ENCODE results near the gene FAM161B. TPM values are rescaled to one million over a fixed set of nuclear protein-coding genes. Genes with fewer than 3 reads are reported as not detected.

FAM161B gene
- total RNA-seq, 1 experiment from 2014 or later, result 1.6 TPM

- TF ChIP-seq POLR2AphosphoS5 (IDR thresholded peaks at IDR 0.05; ENCODE audit: low read depth, low read length), result no peak
- no peak for TF ChIP-seq YY1 (IDR thresholded peaks at IDR 0.05; ENCODE audit: extremely low read depth, insufficient replicate concordance, low read depth, low read length)
- no peak for TF ChIP-seq CEBPB (IDR thresholded peaks at IDR 0.05; ENCODE audit: low read depth)
- H3K9ac ChIP-seq (ENCODE audit: low read length), result no peak overlapping the region
Measured at GRCh38 chr14:73944432-73945158, 5.3 kb downstream of the FAM161B start.

GRCh38 chr14:73943083-73943482 is 6.8 kb downstream of the FAM161B start:
- BruUV-seq (replicated peaks), result no TSS peak

More at GRCh38 chr14:73944432-73945158, 5.3 kb downstream of the FAM161B start:
- no peaks in the 10 kb centered on the region for H3K9me3 ChIP-seq (ENCODE audit: control insufficient read depth in 1 of 2, insufficient read depth in 1 of 2, low read depth in 1 of 2, low read length in 2 of 2)
- CTCF ChIA-PET, result no interaction called here
- no peak overlapping the region for H2AFZ ChIP-seq (ENCODE audit: low read depth, low read length, poor library complexity, severe bottlenecking)
- intact Hi-C loops (cut with micrococcal nuclease), result no loop called here
- DNase-seq (ENCODE audit: low read depth, low spot score) (no peak), ATAC-seq (no peak)
- POLR2A ChIA-PET, result no interaction called here
- H3K36me3 ChIP-seq (ENCODE audit: control insufficient read depth in 1 of 2, insufficient read depth in 2 of 2, low read length in 2 of 2), result no peaks in the 10 kb centered on the region; a peak in 1 of 4 replicates
- no peaks in the 10 kb centered on the region for H3K9me2 ChIP-seq (ENCODE audit: insufficient read depth)
- BruUV-seq (replicated peaks), result no TSS peak
- H3K4me2 ChIP-seq (ENCODE audit: low read length), result no peak overlapping the region
- no peaks in the 10 kb centered on the region for H4K20me1 ChIP-seq (ENCODE audit: insufficient read depth)
- H3K4me3 ChIP-seq (replicated peaks in 1 of 2; ENCODE audit: low read depth in 1 of 2, low read length in 2 of 2), result no peak overlapping the region
- RAD21 ChIA-PET (ENCODE audit: low non-redundant PET in 1 of 2, low total read pairs in 2 of 2, uncharacterized antibody in 2 of 2, unreplicated experiment in 2 of 2), result no interaction called here
- H3K27ac ChIP-seq (ENCODE audit: low read depth, low read length), result no peak overlapping the region
- no peaks in the 10 kb centered on the region for H3K79me2 ChIP-seq (ENCODE audit: insufficient read depth, low read length)
- no peaks in the 10 kb centered on the region for H3K27me3 ChIP-seq (ENCODE audit: insufficient read depth, low read length)
- peaks cover 0 to 6% of the 10 kb centered on the region in 2 experiments; a peak in 2 of 4 replicates for H3K4me1 ChIP-seq (ENCODE audit: control insufficient read depth in 1 of 2, insufficient read depth in 2 of 2, low read length in 2 of 2)

More at GRCh38 chr14:73943083-73943482, 6.8 kb downstream of the FAM161B start:
- Histone ChIP-seq H3K4me1 (ENCODE audit: control insufficient read depth in 1 of 2, insufficient read depth in 2 of 2, low read length in 2 of 2) (no peaks in the 10 kb centered on the region), H3K27ac (ENCODE audit: low read depth, low read length) (no peak overlapping the region), H4K20me1 (ENCODE audit: insufficient read depth) (no peaks in the 10 kb centered on the region), H3K4me2 (ENCODE audit: low read length) (no peak overlapping the region), H3K36me3 (ENCODE audit: control insufficient read depth in 1 of 2, insufficient read depth in 2 of 2, low read length in 2 of 2) (no peaks in the 10 kb centered on the region; a peak in 1 of 4 replicates), H3K4me3 (replicated peaks in 1 of 2; ENCODE audit: low read depth in 1 of 2, low read length in 2 of 2) (no peak overlapping the region), H3K9me3 (ENCODE audit: control insufficient read depth in 1 of 2, insufficient read depth in 1 of 2, low read depth in 1 of 2, low read length in 2 of 2) (no peaks in the 10 kb centered on the region), H3K9ac (ENCODE audit: low read length) (no peak overlapping the region), H2AFZ (ENCODE audit: low read depth, low read length, poor library complexity, severe bottlenecking) (no peak overlapping the region), H3K27me3 (ENCODE audit: insufficient read depth, low read length) (no peaks in the 10 kb centered on the region), H3K79me2 (ENCODE audit: insufficient read depth, low read length) (no peaks in the 10 kb centered on the region), H3K9me2 (ENCODE audit: insufficient read depth) (no peaks in the 10 kb centered on the region)
- RAD21 ChIA-PET (ENCODE audit: low non-redundant PET in 1 of 2, low total read pairs in 2 of 2, uncharacterized antibody in 2 of 2, unreplicated experiment in 2 of 2), result no interaction called here
- TF ChIP-seq ELF1 (IDR thresholded peaks at IDR 0.05; ENCODE audit: borderline replicate concordance, low read depth), result no peak
- no peak for TF ChIP-seq MAX (IDR thresholded peaks at IDR 0.05)
- TF ChIP-seq SIN3A (IDR thresholded peaks at IDR 0.05; ENCODE audit: low read depth), result no peak
- TF ChIP-seq JUND (IDR thresholded peaks at IDR 0.05), result no peak
- no peak for TF ChIP-seq ZFX (IDR thresholded peaks at IDR 0.05)
- no peak for TF ChIP-seq EZH2phosphoT487 (IDR thresholded peaks at IDR 0.05; ENCODE audit: borderline replicate concordance)
- TF ChIP-seq TCF7L2 (IDR thresholded peaks at IDR 0.05; ENCODE audit: borderline replicate concordance, extremely low read depth, insufficient read depth, insufficient read length), result no peak
- no peak for TF ChIP-seq CBX3 (IDR thresholded peaks at IDR 0.05; ENCODE audit: low read depth)
- no peak for TF ChIP-seq FOSL1 (IDR thresholded peaks at IDR 0.05; ENCODE audit: low read depth)
- no peak for TF ChIP-seq ATF3 (IDR thresholded peaks at IDR 0.05)
- no peak for TF ChIP-seq RAD21 (IDR thresholded peaks at IDR 0.05; ENCODE audit: low read depth)
- no peak for TF ChIP-seq SP1 (IDR thresholded peaks at IDR 0.05; ENCODE audit: low read depth)
- no peak for TF ChIP-seq SRF (IDR thresholded peaks at IDR 0.05; ENCODE audit: low read depth)
- TF ChIP-seq CEBPB (IDR thresholded peaks at IDR 0.05; ENCODE audit: low read depth), result no peak; the same call in 1 of the 2 replicates
- TF ChIP-seq EGR1 (IDR thresholded peaks at IDR 0.05; ENCODE audit: low read depth), result no peak
- no peak for TF ChIP-seq EZH2 (IDR thresholded peaks at IDR 0.05)
- TF ChIP-seq ZNF274 (IDR thresholded peaks at IDR 0.05; ENCODE audit: low read depth, low read length), result no peak
- ATAC-seq (no peak), DNase-seq (ENCODE audit: low read depth, low spot score) (no peak)
- POLR2A ChIA-PET, result no interaction called here
- intact Hi-C loops (cut with micrococcal nuclease), result no loop called here
- CTCF ChIA-PET, result no interaction called here

Data from HCT116 (cell line).